HG03571 (cell line): ENCODE data around the gene GSTM5.
"Not testable (repeated sequence)": the region's sequence is repeated elsewhere in the genome, so short reads cannot be mapped to it uniquely, and the experiment has no call there.

Experiments
- ATAC-seq: cut with Tn5 transposase; IDR thresholded peaks from one replicate; pipeline ENCODE4 v1.9.1; 2021; ENCODE audit not compliant: unreplicated experiment

Gene GSTM5

GRCh38 chr1:109726728-109727373 lies 14.8 kb downstream of the GSTM5 start:
- ATAC-seq, result no peak

- ATAC-seq, result no peak
These were observed 16.8 kb downstream of the GSTM5 start for GRCh38 chr1:109728870-109729269.

- no peak for ATAC-seq
These were observed 18.6 kb downstream of the GSTM5 start for GRCh38 chr1:109730666-109731065.

DNA sequence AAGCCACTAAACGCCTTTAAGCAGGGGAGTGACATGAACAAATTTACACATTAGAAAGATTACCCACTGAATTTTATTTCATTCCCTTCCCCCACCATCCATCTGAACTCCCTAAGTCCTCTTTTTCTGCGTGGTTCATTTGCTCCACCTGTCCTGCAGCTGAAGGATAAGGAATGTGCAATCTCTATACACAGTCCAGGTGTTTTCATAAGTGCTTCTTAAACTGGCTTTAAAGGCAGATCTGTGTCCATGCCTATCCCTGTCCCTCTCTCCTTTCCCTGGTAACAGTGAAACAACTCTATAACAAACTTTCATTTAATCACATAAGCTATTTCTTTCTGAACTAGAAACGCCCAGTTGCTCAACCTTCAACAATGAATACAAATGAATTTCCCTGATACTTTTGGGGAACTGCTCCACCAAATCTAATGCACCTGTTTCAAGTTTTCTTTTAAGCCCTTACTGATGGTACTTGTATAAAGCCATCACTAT lies 20.4 kb downstream of the GSTM5 start:
- ATAC-seq, result no peak

GRCh38 chr1:109733236-109733870 lies 21.3 kb downstream of the GSTM5 start:
- no peak for ATAC-seq

DNA sequence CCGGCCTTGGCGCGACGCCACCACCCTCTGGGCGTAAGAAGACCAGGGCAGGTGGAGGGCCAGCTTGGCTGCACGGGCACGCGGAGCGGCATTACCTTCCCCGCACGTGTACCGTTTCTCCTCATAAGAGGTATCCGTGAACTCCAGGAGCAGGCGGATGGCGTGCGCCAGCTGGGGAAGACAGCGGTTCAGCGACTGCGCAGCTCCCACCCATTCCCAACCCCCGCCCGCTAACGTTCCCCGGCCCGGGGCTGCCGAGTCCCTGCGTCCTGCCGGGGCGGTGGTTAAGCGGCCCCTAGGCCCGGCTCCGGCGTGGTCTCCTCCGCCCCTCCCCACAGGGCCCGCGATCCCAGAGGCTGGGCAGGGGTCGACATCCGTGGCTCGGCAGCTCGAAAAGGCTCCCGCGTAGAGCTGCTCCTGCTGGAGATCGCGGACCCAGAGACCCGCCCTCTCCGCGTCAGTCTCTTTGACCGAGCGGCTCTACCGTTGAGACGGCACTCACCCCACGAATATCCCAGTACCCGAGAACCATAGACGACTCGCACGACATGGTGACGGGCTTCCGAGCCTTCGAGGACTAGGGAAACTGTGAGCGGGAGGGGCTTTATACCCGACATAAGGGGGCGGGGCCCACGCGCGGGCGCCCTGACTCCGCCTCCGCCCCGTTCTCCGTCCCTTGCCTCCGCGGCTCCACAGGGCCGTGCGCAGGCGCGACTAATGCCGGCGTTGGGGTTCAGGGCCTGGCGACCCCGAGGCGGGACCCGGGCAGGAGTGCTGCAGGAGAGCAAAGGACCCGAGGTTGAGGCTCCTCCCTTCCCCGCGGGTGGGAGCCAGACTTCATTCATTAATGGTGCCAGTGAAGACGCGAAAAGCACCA lies 27.9 kb downstream of the GSTM5 start:
- peak; percentile 76 for ATAC-seq

- ATAC-seq, result peak; percentile 16
These were observed 28.7 kb downstream of the GSTM5 start, which contains the start of gene GSTM3 for GRCh38 chr1:109740615-109741373. Gene GSTM3, minus strand, starts transcription at chr1:109741038. Its CDS starts 751 bp downstream, at chr1:109740287.

GRCh38 chr1:109748311-109748710 lies 36.3 kb downstream of the GSTM5 start:
- ATAC-seq, result not testable (repeated sequence)

DNA sequence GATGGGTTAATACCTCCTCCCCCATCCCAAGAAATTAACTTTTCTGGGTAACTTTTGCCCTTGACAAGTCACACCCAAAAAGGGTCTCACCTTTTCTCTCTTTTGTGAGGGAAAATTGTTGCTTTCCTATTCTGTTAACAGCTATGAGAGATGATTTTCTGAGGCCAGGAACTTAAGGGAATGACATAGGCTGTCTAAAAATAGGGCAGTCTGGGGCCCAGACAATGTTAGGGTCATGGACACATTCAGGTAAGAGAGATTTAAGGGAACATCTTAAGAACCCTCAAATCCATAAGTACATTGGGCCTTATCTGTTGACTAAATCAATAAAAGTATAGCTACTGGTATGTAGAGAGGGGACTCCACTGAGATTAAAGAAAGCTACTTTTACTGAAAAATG lies 37.2 kb downstream of the GSTM5 start:
- no peak for ATAC-seq

- ATAC-seq, result no peak
These were observed 38.3 kb downstream of the GSTM5 start for GRCh38 chr1:109750241-109750882.

- ATAC-seq, result no peak
These were observed 38.9 kb downstream of the GSTM5 start for GRCh38 chr1:109750920-109751319.

GRCh38 chr1:109751531-109752260 lies 39.6 kb downstream of the GSTM5 start:
- ATAC-seq, result no peak

GRCh38 chr1:109754738-109755137 lies 42.7 kb downstream of the GSTM5 start:
- no peak for ATAC-seq

GRCh38 chr1:109756325-109756724 lies 44.3 kb downstream of the GSTM5 start:
- not testable (repeated sequence) for ATAC-seq

DNA sequence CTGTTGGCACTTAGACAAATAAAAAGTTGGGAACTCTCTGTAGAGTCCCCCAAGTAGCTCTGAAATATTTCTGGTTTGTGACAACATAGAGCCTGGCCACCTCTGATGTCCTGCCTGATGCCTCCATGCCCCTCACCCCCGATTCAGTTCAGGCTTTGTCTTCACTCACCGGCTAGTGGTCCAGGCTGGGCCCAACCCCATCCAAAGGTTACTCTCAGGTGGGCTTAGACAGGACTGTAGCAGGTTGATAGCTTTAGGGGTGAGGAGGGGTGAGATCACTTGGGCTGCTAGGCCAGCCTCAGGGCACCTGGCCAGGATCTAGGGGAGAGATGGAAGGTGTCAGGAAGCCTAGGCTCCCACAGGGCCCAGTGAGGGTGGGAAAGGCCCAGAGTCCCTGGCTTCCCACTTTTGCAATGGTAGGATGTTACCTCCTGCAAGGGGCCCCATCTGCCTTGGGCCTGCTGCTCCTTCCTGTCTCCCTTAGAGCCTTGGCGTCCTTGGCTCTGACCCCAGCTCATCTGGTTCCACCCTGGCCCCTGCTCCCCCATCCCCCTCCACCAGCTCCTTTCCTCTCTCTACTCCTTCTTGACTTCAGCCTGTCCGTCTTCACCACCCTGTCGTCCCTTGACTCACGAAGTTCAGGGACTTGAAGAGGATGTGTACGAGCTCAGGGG lies 44.9 kb downstream of the GSTM5 start:
- no peak for ATAC-seq

- ATAC-seq, result no peak
These were observed 46.1 kb downstream of the GSTM5 start for GRCh38 chr1:109757936-109758786.

DNA sequence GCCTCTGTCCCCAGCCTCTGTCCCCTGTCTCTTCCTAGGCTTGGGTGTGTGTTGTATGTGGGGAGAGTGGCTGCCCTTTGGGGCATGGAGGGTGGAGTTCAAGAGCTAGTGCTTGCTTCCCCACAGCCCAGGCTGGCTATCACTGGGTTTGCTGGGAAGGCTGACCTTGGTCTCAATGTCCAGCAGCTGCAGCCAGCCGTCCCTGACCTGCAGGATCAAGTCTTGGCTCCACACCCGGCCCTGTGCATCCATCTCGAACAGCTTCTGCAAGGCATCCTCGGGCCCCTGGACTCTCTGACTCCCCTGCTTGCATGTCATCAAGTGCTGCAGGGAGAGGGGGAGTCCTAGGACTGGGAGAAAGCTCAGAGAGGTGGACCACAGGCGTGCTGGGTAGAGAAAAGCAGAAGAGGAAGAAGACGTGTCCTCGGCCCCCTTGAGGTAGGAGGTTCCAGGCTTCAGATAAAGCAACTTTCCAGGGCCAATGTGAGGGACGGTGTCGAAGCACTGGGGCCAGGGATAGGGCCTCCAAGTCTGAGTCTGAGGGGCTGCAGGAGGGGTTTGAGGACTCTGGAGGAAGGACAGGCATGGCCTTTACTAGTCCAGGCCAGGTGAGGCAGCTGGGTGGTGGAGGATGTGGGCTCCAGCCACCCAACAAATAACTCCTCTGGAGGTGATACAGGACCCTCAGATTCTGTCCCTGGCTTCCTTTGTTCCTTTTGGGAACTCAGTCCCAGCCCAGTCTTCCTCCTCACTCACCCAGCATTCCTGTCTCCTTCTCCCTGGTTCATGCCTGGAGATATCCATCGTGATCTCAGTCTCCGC lies 47.7 kb downstream of the GSTM5 start:
- no peak for ATAC-seq
